Activated CD4-positive, alpha-beta T cell treated with anti-CD3 and anti-CD28 coated beads, Interleukin-2, amount 50 U/mL, for 48 hours (primary cell): Measurements from ENCODE around the gene CDH5.

Source experiments
- DNase-seq, 2 experiments: peaks; one replicate each; pipeline ENCODE4 v3.0.0-alpha.2; 2020

The CDH5 gene

DNA sequence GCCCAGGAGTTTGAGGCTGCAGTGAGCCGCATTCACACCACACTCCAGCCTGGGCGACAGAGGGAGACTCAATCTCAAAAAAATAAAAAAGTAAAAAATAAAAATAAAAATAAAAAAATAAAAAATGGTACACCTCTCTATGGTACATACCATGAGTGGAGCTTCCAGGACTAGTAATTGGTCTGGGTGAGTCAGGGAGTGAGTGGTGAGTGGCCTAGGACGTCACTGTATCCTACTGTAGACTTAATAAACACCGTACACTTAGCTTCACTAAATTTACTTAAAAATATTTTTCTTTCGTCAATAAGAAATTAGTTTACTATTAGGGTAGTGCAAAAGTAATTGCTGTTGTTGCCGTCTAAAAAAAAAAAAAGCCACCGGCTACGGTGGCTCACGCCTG is 9.0 kb downstream of the CDH5 start:
- no peak for DNase-seq

GRCh38 chr16:66376114-66376513 is 9.6 kb downstream of the CDH5 start:
- no peak for DNase-seq

GRCh38 chr16:66376577-66377305 is 10.2 kb downstream of the CDH5 start:
- DNase-seq = no peak

DNA sequence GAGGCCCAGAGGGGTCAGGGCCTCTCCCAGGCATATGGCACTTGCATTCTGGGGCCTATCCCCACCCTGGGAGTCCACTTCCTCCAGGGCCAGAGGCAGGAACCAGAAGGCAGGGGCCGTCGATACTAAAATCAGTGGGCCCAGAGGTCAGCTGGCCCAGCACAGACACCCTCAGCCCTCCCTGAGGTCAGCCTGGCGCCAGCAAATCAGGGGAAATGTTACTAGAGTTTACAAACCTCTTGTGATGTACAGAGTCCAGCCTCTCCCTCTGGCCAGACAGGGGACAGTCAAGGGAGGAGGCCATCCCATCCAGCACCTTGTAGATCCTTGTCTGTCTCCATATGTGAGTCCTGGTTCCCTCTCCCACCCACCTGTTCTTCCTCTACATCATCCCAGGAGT is 10.8 kb downstream of the CDH5 start:
- no peak for DNase-seq

GRCh38 chr16:66378741-66379570 is 12.5 kb downstream of the CDH5 start:
- DNase-seq = no peak

- no peak for DNase-seq
Observed at GRCh38 chr16:66379571-66379941, 13.1 kb downstream of the CDH5 start.

DNA sequence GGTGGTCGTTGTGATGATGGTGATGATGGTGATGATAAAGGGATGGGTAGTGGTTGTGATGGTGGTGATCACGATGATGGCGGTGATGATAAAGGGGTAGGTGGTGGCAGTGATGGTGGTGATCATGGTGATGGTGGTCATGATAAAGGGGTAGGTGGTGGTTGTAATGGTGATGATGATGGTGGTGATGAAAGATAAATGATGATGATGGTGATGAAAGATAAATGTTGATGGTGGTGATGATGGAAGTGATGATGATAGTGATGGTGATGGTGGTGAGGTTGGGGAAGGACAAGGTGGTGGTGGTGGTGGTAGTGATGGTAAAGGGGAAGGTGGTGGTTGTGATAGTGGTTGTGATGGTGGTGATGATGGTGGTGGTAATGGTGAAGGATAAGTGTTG is 13.9 kb downstream of the CDH5 start:
- DNase-seq = no peak

DNA sequence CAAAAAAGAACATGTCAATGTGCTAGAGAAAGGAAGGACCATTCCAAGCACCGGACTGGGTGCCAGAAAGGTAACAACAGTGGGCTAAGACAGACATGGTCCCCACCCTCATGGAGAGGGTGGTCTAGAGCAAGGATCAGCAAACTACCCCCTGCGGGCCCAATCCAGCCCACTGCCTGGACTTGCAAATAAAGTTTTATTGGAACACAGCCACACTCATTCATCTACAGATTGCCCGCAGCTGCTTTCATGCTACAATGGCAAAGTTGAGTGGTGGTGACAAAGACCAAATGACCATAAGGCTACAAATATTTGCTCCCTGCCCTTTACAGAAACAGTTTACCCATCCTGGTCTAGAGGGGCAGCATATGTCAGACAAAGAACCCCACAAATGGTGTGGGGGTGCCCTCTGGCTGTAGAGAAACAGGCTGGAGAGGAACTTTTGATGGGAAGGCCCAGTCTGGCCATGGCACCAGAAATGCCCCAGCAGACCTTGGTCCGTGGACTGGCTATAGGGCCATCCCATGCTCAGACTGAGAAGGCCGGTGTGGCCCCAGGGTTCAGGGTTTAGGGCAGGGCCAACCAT is 15.2 kb downstream of the CDH5 start:
- no peak for DNase-seq

DNA sequence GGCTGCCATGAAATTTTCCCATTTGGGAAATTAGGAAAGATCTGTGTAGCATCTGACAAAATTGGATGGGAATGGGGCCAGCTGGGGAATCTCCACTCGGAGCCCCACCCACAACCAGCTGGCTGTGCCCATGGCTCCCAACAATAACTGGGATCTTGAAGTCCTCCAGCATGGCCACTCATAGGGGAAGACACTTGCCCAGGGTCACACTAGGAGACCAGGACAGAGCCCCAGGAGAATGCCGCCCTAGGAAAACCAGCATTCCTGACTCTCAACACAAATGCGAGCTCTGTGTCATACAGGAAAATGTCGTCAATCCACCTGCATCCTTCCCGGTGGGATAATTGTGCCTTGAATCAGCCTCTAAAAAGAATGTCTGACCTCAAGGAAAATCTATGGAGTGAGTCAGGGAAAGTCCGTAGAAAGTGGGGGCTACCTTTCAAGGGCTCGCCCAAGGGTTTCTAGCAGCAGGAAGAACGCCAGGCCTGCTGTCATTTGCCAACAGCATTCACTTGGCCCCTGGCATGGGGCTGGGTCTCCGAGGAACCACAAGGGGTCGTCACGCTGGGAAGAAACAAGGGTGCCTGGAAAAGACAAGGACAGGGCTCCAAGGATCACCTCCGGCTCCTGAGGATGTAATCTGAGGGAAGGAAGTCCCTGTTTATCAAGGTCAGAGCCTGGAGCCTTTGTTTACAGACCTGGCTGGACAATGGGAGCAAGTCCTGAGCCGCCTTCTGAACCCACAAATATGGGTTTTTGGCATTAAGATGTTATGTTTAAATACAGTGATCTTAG is 15.9 kb downstream of the CDH5 start:
- no peak for DNase-seq

GRCh38 chr16:66382966-66383299 is 16.4 kb downstream of the CDH5 start:
- DNase-seq = no peak

- no peak for DNase-seq
Observed at GRCh38 chr16:66383551-66383950, 17.1 kb downstream of the CDH5 start.

DNA sequence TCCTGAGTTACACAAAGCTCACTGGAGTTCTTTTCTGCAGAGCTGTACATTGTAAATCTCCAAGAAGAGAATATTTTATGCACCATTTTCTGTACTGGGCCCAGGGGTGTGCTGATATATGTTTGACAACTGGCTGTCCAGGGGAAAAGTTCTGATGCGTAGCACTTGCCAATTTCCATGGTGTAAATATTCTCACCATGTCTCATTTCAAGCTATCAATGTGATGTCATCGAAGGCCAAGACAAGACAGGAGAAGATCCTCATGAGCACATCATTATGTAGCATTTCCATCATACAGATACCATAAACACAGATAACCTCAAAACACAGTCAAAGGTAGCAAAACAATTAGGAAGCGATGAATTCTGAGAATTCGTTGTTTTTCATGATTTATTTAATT is 18.9 kb downstream of the CDH5 start:
- no peak for DNase-seq

GRCh38 chr16:66386629-66387622 is 20.4 kb downstream of the CDH5 start:
- DNase-seq = no peak

DNA sequence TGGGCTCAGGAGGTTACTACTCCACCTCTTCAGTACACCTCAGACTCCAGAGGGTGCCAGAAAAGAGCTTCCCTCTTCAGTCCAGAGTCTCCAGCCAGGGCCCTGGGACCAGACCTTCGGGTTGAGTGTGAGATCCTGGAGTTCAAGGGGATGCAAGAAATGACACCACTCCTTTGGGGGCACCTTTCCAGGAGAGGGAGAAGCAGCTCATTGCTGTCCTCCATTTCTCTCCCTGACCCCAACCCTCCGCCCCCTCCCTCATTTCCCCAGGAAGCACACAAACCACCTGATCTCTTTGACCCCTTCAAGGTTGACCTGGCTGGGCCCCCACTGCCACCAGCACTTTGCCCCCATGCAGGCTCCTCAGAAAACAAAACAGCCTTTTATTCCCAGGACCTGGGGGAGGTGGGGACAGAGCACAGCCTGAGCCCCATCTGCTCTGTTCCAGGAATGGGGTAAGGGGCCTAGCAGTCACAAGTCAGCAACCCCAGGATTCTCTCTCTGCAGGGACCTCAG is 21.4 kb downstream of the CDH5 start:
- no peak for DNase-seq

DNA sequence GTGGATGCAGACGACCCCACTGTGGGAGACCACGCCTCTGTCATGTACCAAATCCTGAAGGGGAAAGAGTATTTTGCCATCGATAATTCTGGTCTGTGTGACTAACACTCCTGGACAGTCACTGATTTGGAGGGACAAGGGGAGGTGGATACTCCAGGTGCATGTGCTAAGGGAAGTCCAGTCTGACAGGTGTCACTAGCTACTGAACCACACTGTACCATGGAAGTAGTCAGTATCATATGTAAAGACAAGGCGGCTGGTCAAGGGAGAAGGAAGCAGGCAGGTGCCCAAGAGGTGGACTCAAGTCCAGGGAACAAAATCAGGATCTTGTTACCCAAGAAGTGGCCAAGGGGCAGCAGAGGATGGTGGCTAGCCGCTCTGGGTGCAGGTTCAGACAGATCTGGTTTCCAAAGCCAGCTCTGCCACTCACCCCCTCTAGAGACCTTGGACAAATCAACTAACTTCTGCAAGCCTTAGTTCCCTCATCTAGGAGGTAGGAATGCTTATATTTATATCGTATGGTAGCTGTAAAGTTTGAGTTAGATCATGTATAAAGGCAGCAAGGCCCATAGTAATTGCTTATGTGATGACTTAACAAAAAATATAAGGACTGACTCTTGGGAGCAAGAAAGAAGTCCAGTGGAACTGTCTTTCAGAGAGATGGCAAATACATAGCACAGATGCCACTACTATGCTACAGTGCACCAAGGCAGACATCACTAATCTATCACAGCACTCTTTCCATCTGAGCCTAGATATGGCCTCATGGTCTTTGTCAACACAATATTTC is 22.1 kb downstream of the CDH5 start:
- no peak for DNase-seq

DNA sequence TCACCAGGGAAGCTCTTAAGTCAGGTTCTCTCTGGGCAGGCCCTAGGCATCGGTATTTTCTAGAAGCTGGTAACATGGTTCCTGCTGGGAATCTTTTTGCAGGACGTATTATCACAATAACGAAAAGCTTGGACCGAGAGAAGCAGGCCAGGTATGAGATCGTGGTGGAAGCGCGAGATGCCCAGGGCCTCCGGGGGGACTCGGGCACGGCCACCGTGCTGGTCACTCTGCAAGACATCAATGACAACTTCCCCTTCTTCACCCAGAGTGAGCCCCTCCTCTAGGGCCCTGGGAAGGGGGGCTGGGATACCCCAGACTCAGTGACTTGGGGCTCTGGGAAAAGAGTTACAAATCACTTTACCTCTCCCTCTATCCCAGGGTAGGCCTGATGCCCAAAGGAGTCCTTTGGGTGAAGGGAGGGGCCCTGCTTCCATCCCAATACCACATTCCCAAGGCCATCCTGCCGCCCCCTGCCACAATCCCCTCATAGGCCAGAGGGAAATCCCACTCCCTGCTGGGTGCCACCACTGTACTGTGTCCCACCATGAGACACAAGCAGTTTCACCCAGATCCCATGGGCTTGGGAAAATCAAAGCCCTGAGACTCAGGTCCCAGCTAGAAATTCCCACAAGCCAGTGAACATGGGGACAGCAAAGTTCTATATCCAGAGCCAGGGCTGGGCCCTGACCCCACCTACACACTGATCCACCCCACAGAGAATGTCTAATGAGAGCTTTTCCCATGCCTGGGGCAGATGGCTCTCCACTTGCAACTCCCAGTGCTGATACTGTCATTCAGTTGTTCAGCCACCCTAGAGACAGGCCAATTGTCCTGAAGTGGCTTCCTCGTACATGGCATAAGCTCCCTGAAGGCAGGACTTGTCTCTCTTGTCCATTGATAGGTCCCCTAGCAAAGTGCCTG is 23.0 kb downstream of the CDH5 start:
- no peak for DNase-seq

DNA sequence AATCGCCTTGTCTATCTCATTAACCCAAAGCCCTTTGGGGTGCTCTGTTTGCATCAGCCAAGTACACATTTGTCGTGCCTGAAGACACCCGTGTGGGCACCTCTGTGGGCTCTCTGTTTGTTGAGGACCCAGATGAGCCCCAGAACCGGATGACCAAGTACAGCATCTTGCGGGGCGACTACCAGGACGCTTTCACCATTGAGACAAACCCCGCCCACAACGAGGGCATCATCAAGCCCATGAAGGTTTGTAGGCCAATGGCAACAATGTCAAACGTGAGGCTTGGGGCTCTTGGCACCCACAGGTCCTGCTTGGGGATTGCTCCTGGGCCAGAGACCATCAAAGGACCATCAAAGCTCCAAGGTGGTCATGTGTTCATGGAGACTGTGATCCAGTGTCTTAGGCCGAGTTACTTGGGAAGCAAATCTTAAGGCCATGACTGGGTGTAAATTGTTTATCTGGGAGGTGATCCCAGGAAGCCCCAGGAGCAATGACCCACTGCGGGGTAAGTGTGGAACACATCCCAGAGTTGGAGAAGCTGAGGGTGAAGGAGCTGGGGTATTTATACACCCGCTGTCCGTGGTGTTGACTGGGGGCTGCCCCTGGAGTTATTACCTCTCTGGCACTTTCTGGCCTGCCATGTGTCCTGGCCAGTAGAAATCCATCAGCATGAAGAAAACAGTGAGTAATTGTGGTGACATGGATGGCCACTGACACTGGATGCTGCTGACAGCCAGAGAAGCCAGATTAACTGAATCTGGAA is 24.0 kb downstream of the CDH5 start:
- DNase-seq = no peak

GRCh38 chr16:66391726-66392670 is 25.5 kb downstream of the CDH5 start:
- no peak for DNase-seq
